ENCODE results near the gene SNX27.
"Not testable (repeated sequence)": the region's sequence is repeated elsewhere in the genome, so short reads cannot be mapped to it uniquely, and the experiment has no call there.

SNX27 gene

GRCh38 chr1:151615711-151616504 is 4.1 kb downstream of the SNX27 start:
- Mint-ChIP-seq H3K27ac (no peak overlapping the region), H3K27me3 (ENCODE audit: low read depth) (no peaks in the 10 kb centered on the region), H3K4me3 (no peak overlapping the region), H3K4me1 (ENCODE audit: low read depth) (peaks cover 38% of the 10 kb centered on the region), H3K36me3 (ENCODE audit: low read depth) (peaks cover 8% of the 10 kb centered on the region), H3K9me3 (no peaks in the 10 kb centered on the region)

- peaks cover 8% of the 10 kb centered on the region for H3K36me3 Mint-ChIP-seq (ENCODE audit: low read depth)
- peaks cover 37% of the 10 kb centered on the region for H3K4me1 Mint-ChIP-seq (ENCODE audit: low read depth)
- no peaks in the 10 kb centered on the region for H3K9me3 Mint-ChIP-seq
- H3K4me3 Mint-ChIP-seq: no peak overlapping the region
- H3K27me3 Mint-ChIP-seq (ENCODE audit: low read depth): no peaks in the 10 kb centered on the region
- H3K27ac Mint-ChIP-seq: no peak overlapping the region
Measured at GRCh38 chr1:151616505-151616849, 4.6 kb downstream of the SNX27 start.

GRCh38 chr1:151618003-151618402 is 6.2 kb downstream of the SNX27 start:
- Mint-ChIP-seq H3K4me3 (no peak overlapping the region), H3K27me3 (ENCODE audit: low read depth) (no peaks in the 10 kb centered on the region), H3K36me3 (ENCODE audit: low read depth) (peaks cover 8% of the 10 kb centered on the region), H3K9me3 (no peaks in the 10 kb centered on the region), H3K4me1 (ENCODE audit: low read depth) (peaks cover 34% of the 10 kb centered on the region), H3K27ac (no peak overlapping the region)

- Mint-ChIP-seq H3K27ac (no peak overlapping the region), H3K4me3 (no peak overlapping the region), H3K4me1 (ENCODE audit: low read depth) (peaks cover 29% of the 10 kb centered on the region), H3K36me3 (ENCODE audit: low read depth) (peaks cover 8% of the 10 kb centered on the region), H3K9me3 (no peaks in the 10 kb centered on the region), H3K27me3 (ENCODE audit: low read depth) (no peaks in the 10 kb centered on the region)
Measured at GRCh38 chr1:151618470-151618869, 6.6 kb downstream of the SNX27 start.

- H3K4me3 Mint-ChIP-seq; H3K9me3 Mint-ChIP-seq; H3K36me3 Mint-ChIP-seq (ENCODE audit: low read depth); H3K27ac Mint-ChIP-seq; H3K27me3 Mint-ChIP-seq (ENCODE audit: low read depth): not testable (repeated sequence)
- H3K4me1 Mint-ChIP-seq (ENCODE audit: low read depth): peaks cover 25% of the 10 kb centered on the region
Measured at GRCh38 chr1:151618996-151619395, 7.1 kb downstream of the SNX27 start.

GRCh38 chr1:151619489-151620093 is 7.7 kb downstream of the SNX27 start:
- Mint-ChIP-seq H3K27me3 (ENCODE audit: low read depth) (no peaks in the 10 kb centered on the region), H3K27ac (no peak overlapping the region), H3K36me3 (ENCODE audit: low read depth) (peaks cover 8% of the 10 kb centered on the region), H3K4me1 (ENCODE audit: low read depth) (peaks cover 23% of the 10 kb centered on the region), H3K9me3 (no peaks in the 10 kb centered on the region), H3K4me3 (no peak overlapping the region)

GRCh38 chr1:151620286-151620685 is 8.4 kb downstream of the SNX27 start:
- Mint-ChIP-seq H3K4me3 (no peak overlapping the region), H3K4me1 (ENCODE audit: low read depth) (peaks cover 20% of the 10 kb centered on the region)

GRCh38 chr1:151621351-151621750 is 9.5 kb downstream of the SNX27 start:
- H3K36me3 Mint-ChIP-seq (ENCODE audit: low read depth): peaks cover 2% of the 10 kb centered on the region
- H3K9me3 Mint-ChIP-seq: no peaks in the 10 kb centered on the region
- no peak overlapping the region for H3K27ac Mint-ChIP-seq
- H3K27me3 Mint-ChIP-seq (ENCODE audit: low read depth): no peaks in the 10 kb centered on the region
- no peak overlapping the region for H3K4me3 Mint-ChIP-seq
- H3K4me1 Mint-ChIP-seq (ENCODE audit: low read depth): peaks cover 13% of the 10 kb centered on the region

More at GRCh38 chr1:151620286-151620685, 8.4 kb downstream of the SNX27 start:
- Mint-ChIP-seq H3K36me3 (ENCODE audit: low read depth) (peaks cover 6% of the 10 kb centered on the region), H3K27ac (no peak overlapping the region), H3K9me3 (no peaks in the 10 kb centered on the region), H3K27me3 (ENCODE audit: low read depth) (no peaks in the 10 kb centered on the region)

- H3K4me1 Mint-ChIP-seq (ENCODE audit: low read depth): peaks cover 10% of the 10 kb centered on the region
- H3K36me3 Mint-ChIP-seq (ENCODE audit: low read depth): no peaks in the 10 kb centered on the region
- no peaks in the 10 kb centered on the region for H3K27me3 Mint-ChIP-seq (ENCODE audit: low read depth)
- no peak overlapping the region for H3K27ac Mint-ChIP-seq
- H3K4me3 Mint-ChIP-seq: no peak overlapping the region
- no peaks in the 10 kb centered on the region for H3K9me3 Mint-ChIP-seq
Measured at GRCh38 chr1:151624783-151625182, 12.9 kb downstream of the SNX27 start.

GRCh38 chr1:151626740-151627334 is 15.0 kb downstream of the SNX27 start:
- Mint-ChIP-seq H3K27ac (no peak overlapping the region), H3K27me3 (ENCODE audit: low read depth) (no peaks in the 10 kb centered on the region), H3K9me3 (no peaks in the 10 kb centered on the region), H3K36me3 (ENCODE audit: low read depth) (no peaks in the 10 kb centered on the region), H3K4me3 (no peak overlapping the region), H3K4me1 (ENCODE audit: low read depth) (peaks cover 3% of the 10 kb centered on the region)

GRCh38 chr1:151629278-151629677 is 17.4 kb downstream of the SNX27 start:
- H3K4me3 Mint-ChIP-seq: no peak overlapping the region
- no peak overlapping the region for H3K27ac Mint-ChIP-seq
- H3K27me3 Mint-ChIP-seq (ENCODE audit: low read depth): no peaks in the 10 kb centered on the region

GRCh38 chr1:151635479-151636072 is 23.7 kb downstream of the SNX27 start:
- H3K27ac Mint-ChIP-seq: no peak overlapping the region
- no peak overlapping the region for H3K4me3 Mint-ChIP-seq
- no peaks in the 10 kb centered on the region for H3K9me3 Mint-ChIP-seq
- H3K36me3 Mint-ChIP-seq (ENCODE audit: low read depth): peaks cover 5% of the 10 kb centered on the region
- H3K27me3 Mint-ChIP-seq (ENCODE audit: low read depth): no peaks in the 10 kb centered on the region
- H3K4me1 Mint-ChIP-seq (ENCODE audit: low read depth): peaks cover 1% of the 10 kb centered on the region

More at GRCh38 chr1:151629278-151629677, 17.4 kb downstream of the SNX27 start:
- Mint-ChIP-seq H3K36me3 (ENCODE audit: low read depth) (no peaks in the 10 kb centered on the region), H3K4me1 (ENCODE audit: low read depth) (no peaks in the 10 kb centered on the region), H3K9me3 (no peaks in the 10 kb centered on the region)

- Mint-ChIP-seq H3K36me3 (ENCODE audit: low read depth) (peaks cover 10% of the 10 kb centered on the region), H3K9me3 (no peaks in the 10 kb centered on the region), H3K4me3 (no peak overlapping the region), H3K27me3 (ENCODE audit: low read depth) (no peaks in the 10 kb centered on the region), H3K27ac (no peak overlapping the region), H3K4me1 (ENCODE audit: low read depth) (peaks cover 1% of the 10 kb centered on the region)
Measured at GRCh38 chr1:151638074-151638775, 26.4 kb downstream of the SNX27 start.

GRCh38 chr1:151638812-151639211 is 27.0 kb downstream of the SNX27 start:
- Mint-ChIP-seq H3K4me1 (ENCODE audit: low read depth) (peaks cover 1% of the 10 kb centered on the region), H3K27me3 (ENCODE audit: low read depth) (no peaks in the 10 kb centered on the region), H3K4me3 (no peak overlapping the region), H3K36me3 (ENCODE audit: low read depth) (peaks cover 10% of the 10 kb centered on the region), H3K27ac (no peak overlapping the region), H3K9me3 (no peaks in the 10 kb centered on the region)

Data from T-helper 1 cell treated with Interleukin-12 subunit alpha and Interleukin-12 subunit beta and Interleukin-4 antibody, amounts not matched to agents 30 μg/mL and 1 μg/mL, for 36 hours (primary cell).